GM19240 (cell line): ENCODE data around the gene EPHA2.
"Not testable (repeated sequence)": the region's sequence is repeated elsewhere in the genome, so short reads cannot be mapped to it uniquely, and the experiment has no call there.

ENCODE experiments used
- DNase-seq: peaks from one replicate; pipeline ENCODE4 v3.0.0; 2011; ENCODE audit warnings: low spot score; ENCODE audit not compliant: insufficient read length

Gene EPHA2

DNA sequence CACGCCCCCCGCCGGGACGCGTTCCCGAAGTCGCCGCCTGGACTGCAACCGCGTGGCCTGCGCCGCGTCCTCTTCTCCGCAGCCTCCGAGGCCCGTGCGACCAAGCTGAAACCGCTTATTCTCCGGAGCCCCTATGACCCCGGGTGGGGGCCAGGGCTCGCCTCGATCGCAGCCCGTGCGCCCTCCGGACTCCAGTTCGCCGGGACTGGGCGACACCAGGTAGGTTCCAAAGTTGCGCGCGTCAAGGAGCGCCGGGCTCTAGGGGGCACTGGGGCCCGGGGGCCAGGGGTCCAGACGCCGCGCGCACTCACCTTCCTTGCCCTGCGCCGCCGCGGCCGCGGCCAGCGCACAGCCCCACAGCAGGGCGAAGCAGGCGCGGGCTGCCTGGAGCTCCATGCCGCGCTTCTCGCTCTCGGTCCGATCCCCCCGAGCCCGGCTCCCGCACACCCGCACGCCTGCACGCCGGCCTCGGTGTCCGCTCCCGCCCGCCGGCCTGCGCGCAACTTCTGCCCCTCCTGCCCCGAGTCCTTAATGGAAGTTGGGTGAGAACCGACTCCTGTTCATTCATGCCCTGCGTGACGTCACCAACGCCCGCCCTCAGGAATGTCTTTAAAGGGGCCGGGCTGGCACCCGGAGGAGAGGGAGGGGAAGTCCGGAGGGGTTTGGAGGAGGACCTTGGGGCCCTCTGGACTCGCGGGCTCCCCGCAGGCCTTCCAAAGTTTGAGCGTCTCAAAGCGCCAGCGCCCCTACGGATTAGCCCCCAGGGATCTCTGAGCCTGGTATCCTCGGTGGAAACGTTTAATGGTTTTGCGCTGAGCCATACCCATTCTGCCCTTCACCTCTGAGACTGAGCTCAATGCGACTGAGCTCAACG is at the start of gene EPHA2:
EPHA2 (minus strand) TSS at position 533 of the 874 bp plus-strand sequence; CDS start at position 396, 137 bp downstream.
- no peak for DNase-seq

DNA sequence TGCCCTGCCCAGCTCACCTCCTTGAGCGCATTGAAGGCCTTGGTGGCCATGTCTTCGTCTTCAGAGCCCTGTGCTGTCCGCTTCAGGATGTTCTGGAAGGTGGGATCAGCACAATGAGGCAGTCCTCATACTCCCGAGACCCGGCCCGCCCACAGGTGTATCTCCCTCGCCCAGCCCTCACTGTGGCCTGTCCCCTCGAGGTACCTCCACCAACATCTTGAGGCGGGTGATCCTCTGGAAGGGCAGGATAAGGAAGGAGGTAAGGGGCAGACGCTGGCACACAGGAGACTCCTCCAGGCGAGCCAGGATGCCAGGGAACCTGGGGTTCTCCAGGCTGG is 49.4 kb upstream of the EPHA2 start:
- DNase-seq, result no peak

DNA sequence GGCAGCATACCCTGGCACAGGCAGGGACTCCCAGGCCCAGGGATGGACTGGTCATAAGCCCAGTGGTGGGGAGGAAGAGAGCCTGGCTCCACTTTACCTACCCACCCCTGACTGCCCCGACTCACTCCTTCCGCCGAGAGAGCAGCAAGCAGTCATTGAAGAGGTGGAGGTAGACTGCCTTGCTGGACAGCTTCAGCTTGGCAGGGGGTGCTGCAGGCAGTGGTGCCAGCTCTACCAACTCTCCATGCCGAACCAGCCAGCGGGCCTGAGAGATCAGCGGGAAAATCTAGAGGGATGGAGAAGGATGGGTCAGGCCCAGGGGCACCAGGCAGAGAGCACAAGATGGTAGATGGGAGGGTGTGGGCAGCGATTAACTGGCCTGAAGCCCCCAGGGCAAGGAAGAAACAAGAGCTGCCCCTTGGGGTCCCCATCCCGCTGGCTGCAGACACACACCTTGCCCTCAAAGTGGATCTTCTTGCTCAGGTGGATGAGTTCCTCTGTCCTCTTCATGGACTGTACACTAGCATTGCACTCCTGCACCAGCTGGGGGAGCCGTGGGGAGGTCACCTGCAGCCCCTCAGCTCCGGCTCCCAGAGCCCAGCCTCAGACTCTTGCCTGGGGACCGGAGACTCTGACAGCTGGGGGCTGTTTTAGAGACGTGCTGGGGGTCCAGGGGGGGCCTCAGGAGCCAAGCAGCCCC is 48.9 kb upstream of the EPHA2 start:
- no peak for DNase-seq

DNA sequence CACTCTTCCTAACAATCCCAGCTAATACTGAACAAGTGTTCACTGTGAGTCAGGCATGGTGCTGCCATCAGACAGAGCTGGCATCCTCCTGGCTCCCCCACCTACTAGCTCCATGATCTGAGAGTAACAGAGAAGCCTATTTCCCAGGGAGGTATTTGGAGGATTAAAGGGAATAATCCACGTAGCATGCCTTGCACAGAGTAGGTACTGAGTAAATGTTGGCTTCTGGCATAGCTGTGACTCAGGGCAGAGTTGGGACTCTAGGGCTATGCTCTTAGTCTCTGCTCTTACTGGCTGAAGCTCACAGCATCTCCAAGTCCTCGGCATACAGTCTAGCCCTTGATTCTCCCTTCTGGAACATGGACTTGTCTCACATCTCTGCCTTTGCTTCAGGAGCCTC is 48.3 kb upstream of the EPHA2 start:
- DNase-seq, result no peak

DNA sequence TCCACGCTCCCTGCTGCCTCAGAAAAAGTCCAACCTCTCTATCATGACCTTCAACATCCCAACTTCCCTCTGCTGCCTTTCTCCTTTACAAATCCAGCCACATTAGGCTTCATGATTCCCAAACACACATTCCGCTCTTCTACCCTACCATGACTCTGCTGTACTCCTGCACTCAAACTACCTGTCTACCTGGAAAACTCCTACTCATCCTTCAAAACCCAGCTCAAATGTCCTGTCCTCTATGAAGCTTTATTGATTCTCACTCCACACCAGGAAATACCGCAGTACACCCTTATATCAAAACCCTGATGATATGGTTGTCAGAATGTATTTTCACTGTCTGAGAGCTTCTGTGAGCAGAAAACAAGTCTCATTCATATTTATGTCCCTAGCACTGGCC is 47.7 kb upstream of the EPHA2 start:
- DNase-seq, result no peak

DNA sequence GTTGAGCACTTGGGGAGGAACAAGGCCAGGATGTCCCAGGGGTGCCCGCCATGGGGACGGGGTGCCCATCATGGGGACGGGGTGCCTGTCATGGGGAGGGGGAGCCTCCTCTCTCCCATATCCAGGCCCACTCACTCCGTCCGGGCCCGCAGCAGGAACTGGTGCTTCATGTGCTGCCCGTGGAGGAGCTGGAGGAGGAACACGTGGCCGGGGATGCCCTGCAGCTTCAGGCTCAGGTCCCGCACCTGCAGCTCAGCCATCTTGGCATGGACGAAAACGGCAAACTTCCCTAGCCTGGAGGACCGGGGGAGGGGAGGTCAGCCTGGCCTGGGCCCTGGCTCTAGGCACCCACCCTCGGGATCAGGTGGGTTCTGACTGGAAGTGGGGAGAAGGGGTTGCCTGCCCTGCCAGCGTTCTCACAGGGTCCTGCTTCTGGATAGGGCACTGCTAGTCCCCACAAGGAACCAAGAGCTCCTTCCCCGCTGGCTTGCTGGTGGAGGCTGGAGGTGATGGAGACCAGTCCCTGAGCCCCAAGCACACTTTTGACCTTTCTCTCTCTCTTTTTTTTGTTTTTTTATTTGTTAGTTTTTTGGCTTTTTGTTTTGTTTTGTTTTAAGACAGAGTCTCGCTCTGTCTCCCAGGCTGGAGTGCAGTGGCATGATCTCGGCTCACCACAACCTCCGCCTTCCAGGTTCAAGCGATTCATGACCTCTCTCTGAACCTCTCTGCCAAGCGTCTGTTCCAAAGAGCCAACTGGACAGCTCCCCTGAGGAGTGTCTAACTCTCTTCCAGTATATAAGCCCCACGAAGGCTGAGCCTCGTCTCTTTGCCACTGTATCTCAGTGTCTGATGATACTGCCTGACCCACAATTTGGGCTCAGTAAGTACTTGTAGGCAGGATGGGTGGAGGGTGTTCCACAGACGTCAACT is 46.7 kb upstream of the EPHA2 start:
- DNase-seq, result no peak

DNA sequence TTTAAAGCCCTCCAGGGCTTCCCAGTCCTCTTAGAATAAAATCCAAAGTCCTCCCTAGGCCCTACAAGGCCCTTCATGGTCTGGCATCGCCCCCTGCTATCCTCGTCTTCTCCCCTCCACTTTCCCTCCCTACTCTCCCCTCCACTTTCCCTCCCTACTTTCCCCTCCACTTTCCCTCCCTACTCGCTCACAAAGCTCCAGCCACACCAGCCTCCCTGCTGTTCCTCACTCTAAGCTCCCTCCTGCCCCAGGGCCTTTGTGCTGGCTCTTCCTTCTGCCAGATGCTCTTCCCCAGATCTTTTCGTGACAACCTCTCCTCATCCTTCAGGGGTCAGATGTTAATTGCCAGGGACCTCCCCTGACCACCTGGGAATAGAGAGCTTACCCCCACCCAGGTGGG is 43.8 kb upstream of the EPHA2 start:
- no peak for DNase-seq

DNA sequence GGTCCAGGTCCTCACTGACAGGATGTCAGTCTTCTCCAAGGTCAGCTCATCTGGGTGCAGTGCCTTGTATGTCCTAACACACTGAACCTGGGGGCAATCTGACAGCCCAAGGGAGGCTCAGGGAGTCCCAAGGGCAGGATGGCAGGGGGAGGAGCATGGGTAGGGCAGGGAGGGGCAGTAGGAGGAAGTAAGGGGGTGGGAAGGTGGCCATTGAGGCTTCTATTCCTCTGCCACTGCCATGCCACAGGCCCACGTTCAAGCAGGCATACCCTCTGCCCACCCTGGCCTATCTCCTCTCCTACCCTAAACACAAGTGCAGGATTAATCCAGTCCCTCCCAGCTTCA is 43.3 kb upstream of the EPHA2 start:
- no peak for DNase-seq

DNA sequence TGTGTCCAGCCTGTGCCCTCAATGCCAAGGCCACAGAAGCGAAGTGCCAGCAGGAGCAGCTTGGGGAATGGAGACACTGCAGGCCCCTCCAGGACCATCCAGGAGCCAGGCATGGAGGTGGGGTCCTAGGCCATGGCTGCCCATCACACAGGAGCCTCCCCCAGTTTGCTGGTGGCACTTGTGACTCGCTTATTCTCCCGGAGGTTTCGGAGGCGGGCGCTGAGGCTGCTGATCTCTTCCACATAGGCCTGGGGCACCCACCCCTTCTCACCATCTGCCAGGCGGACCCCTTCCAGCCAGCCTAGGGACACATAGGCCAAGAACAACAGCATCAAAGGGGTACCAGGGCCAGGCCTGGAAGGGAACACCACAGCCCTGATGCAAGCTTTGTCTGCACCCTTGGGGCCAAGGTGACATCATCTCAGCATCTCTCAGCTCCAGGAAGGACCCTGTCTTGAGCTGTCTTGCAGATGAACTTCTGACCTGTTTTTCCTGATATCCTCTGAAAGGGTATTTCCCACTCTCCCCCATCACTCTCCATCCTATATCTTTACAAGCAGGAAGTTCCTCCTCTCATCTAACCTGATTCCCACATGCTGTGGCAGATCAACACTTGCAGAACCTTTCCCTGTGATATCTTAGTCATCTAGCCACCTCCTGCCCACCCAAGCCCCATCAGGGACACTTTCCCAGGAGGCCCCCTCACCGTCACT is 42.7 kb upstream of the EPHA2 start:
- DNase-seq, result no peak

DNA sequence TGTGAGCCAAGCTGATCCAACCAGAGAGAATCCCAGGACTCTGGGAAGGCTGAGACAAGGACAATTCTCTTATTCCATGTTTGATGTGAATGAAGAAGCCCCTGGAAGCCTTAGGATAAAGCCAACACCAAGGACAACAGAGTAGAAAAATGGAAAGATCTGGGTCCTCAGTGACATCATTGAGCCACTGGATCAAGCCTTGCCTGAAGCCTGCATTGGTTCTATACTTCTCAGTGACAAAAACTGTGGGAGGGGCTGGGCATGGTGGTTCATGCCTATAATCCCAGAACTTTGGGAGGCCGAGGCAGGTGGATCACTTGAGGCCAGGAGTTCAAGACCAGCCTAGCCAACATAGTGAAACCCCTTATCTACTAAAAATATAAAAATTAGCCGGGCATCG is 41.0 kb upstream of the EPHA2 start:
- no peak for DNase-seq

DNA sequence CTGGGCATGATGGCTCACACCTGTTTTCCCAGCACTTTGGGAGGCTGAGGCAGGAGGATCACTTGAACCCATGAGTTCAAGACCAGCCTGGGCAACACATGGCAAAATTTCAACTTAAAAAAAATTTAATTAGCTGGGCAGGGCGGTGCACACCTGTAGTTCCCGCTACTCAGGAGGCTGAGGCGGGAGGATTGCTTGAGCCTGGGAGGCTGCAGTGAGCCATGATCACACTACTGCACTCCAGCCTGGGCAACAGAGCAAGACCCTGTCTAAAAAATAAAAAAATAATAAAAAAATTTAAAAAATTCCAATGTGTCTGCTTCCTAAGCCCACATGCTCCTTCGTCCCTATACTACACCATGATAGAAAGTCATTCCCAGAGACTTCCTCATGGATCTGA is 40.3 kb upstream of the EPHA2 start:
- not testable (repeated sequence) for DNase-seq

DNA sequence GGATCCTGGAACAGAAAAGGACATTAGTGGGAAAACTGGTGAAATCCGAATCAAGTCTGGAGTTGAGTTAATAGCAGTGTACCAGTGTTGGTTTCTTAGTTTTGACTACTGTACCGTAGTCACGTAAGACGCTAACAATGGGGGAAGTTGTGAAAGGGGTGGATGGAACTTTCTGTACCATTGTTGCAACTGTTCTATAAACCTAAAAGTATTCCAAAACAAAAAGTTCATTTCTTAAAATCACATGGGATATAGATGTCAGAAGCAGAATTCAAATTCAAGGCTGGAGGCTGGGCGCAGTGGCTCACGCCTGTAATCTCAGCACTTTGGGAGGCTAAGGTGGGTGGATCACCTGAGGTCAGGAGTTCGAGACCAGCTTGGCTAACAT is 39.6 kb upstream of the EPHA2 start:
- no peak for DNase-seq

DNA sequence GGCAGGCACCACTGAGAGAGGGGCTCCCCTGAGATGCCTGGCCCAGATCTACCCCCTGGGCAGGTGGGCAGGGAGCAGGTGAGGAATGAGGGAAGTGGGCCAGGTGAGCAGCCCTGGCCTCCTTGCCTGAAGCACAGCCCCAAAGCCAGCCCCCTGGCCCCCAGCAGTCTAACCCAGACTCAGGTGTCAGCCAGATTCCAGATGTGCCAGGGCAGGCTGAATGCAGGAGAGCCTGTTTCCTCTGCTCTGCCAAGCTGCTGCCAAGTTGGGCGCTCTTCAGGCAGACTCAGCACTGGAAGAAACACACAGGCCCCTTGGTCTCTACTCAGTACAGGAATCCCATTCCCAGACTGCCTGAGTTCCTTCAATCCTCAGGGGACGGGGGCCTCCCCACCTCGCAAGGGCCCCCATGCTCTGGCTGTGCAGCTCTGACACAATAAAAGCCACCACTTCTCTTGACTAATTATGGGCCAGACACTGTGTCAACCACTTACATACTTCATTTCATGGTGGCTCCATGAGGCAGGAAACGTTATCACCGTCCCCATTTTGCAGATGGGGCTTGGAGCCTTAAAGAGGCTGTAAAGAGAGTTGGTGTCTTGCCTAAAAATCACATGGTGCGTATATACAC is 36.2 kb upstream of the EPHA2 start:
- DNase-seq, result no peak

DNA sequence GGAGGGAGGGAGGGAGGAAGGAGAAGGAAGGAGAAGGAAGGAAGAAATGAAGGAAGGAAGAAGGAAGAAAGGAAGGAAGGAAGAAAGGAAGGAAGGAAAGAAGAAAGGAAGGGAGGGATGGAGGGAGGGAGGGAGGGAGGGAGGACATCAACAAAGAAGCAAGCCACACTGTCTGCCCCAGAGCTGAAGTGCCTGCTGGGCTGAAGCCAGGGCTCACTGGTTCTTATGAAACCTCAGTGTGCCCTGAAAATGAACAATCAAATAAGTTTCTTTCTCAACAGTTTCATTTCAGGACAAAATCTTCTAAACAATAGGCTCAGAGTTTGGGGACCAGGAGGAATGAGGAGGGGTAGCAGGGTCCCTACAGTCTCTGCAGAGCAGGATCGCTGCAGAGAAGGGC is 35.4 kb upstream of the EPHA2 start:
- DNase-seq, result no peak

DNA sequence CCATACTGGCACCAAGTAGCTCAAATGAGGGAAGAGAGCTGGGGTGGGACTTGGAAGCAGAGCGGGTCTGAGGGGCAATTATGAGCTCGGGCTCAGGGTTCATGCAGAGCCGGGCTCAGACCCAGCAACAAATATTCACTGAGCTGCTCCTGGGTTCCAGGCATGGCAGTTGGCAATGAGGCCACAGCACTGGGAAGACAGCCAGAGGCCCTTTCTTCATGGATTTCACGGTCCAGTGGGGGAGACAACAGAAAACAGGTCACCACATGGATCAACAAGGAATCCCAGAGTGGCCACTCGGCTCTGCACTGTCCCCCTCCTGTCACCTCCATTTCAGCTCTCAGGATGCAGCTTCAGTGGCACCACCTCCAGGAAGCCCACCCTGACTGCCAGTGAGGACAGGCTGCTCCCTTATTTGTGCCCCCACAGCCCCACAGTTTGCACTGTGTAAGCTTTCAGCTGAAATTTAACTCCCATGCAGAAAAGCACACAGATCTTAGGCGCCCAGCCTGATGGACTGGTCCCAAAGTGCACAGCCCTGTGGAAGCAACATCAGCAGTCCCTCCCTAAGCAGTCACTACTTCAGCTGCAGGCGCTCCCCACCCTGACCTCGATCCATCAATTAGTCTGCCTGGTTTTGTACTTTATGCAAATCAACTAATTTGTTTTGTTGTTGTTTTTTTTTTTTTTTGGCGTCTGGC is 34.2 kb upstream of the EPHA2 start:
- DNase-seq, result no peak

DNA sequence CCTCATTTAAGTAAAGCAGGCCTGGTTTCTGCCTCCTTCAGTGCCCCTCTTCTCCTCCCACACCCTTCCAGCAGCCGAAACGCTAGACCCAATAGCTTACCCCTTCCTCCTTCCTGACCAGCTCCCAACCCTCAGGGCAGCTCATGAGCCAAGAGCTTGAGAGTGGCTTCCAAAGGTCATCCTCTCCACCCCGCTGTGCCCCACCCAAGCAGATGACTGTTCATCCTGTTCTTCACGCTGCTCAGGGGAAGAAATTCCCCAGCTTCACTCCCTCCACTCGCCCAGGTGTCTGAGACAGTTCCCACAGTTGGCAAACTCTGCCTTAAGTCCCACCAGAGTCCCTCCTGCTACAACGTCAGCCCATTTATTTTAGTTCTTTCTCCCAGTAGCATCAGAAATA is 33.1 kb upstream of the EPHA2 start:
- no peak for DNase-seq

DNA sequence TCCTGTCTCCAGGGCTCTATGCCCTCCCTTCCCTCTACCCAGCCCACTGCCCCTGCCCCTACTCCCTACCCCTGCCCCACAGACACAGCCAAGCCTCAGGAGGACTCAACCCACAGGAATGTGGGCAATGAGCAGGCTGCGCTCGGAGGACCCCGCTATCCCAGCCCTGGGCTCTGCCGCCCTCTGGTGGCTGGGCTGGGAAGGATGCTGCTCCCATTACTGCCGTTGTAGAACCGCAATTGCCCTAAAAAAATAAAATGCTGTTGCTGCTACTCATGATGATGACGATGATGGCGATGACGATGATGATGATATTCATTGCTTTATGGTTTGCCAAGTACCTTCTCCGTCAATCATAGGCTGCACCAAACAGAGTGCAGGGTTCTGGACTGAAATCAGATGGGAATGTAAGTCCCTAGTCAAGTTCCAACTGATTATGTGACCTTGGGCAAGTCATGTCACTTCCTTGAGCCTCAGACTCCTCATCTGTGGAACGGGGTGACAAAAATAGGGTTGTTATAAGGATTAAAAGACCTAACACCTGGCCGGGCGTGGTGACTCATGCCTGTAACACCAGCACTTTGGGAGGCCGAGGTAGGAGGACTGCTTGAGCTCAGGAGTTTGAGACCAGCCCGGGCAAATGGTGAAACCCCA is 32.0 kb upstream of the EPHA2 start:
- peak; percentile 71 for DNase-seq

DNA sequence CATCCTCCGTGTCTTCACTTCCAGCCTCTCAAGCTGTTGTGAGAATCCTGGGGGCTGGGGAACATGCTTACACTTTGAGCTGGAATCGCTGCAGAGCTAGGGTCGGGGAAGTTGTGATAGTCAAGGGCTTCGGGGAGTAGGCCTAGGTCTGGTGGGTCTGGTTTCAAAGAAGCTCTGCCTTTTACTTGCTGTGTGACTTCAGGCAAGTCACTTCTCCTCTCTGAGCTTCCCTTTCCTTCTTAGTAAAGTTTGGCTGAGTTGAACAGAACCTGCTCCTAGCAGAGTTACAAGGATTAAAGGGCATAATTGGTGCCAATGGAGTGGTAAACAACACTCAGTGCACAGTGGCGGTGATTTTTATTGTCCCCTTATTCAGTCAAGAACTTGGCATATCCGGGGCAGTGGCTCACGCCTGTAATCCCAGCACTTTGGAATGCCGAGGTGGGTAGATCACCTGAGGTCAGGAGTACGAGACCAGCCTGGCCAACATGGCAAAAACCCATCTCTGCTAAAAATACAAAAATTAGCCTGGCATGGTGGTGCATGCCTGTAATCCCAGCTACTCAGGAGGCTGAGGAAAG is 30.9 kb upstream of the EPHA2 start:
- DNase-seq, result no peak

DNA sequence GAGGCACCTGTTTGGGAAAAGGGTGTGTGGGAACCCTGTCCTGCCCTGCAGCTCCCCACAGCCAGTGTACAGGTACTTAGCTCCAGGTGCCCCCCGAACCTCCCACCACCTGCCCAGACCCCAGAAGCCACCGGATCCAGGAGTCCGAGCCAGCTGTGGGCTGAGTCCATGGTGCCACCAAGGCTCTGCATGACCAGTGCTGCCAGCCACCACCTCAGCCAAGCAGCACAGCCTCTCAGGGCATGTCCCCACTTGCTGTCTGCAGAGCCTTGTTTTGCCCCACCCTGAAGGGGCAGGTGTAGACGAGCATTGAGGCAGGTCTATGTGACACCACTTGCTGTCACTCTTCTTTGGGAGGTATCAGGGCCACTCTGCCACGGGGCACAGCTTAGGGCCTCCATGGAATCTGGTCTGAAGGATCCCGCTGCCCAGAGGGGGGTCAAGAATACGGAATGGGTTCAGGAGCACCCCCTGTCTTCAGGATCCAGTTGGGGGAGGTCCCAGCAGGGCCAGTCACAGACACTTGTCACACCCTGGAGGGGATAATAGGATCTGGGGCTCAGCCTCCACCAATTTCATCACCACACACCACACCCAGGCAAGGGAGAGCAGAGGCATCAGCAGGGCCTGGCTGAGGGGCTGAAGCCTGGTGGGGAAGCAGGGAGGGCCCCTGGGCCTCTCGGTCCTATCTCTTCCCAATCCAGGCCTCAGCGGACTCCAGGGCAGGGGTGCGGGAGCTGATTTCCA is 28.9 kb upstream of the EPHA2 start:
- DNase-seq, result no peak
